H9 (cell line): ENCODE measurements around the gene UTS2B. TPM values are rescaled to one million over a fixed set of nuclear protein-coding genes. Genes with fewer than 3 reads are reported as not detected.

Source experiments
- DNase-seq: peaks from one replicate; pipeline ENCODE4 v3.0.0-alpha.2; 2017
- H2AFZ ChIP-seq: one replicate; pipeline ENCODE4 v1.6.1; 2013; ENCODE audit warnings: mild to moderate bottlenecking, low read length, control low read depth, moderate library complexity
- H2AK5ac ChIP-seq: 2 replicates; pipeline ENCODE4 v1.6.1; 2013; ENCODE audit warnings: low read length, control low read depth, mixed read lengths; ENCODE audit not compliant: insufficient read length
- H2BK120ac ChIP-seq: one replicate; pipeline ENCODE4 v1.6.1; 2013; ENCODE audit warnings: low read depth, mild to moderate bottlenecking, low read length, control low read depth, inconsistent platforms; ENCODE audit not compliant: poor library complexity, severe bottlenecking
- H2BK12ac ChIP-seq: 2 replicates; pipeline ENCODE4 v1.6.1; 2013; ENCODE audit warnings: low read length, control low read depth, mixed read lengths, low read depth; ENCODE audit not compliant: insufficient read length
- H2BK15ac ChIP-seq: 2 replicates; pipeline ENCODE4 v1.6.1; 2013; ENCODE audit warnings: low read depth, low read length, control low read depth
- H2BK20ac ChIP-seq: one replicate; pipeline ENCODE4 v1.6.1; 2013; ENCODE audit warnings: low read depth, mild to moderate bottlenecking, low read length, control low read depth, inconsistent platforms; ENCODE audit not compliant: poor library complexity, severe bottlenecking
- H2BK5ac ChIP-seq: 2 replicates; pipeline ENCODE4 v1.6.1; 2013; ENCODE audit warnings: low read length, control low read depth, mixed read lengths; ENCODE audit not compliant: insufficient read length
- H3K14ac ChIP-seq: 2 replicates; pipeline ENCODE4 v1.6.1; 2013; ENCODE audit warnings: low read length, control low read depth; ENCODE audit not compliant: insufficient read depth
- H3K18ac ChIP-seq: 2 replicates; pipeline ENCODE4 v1.6.1; 2013; ENCODE audit warnings: low read depth, mild to moderate bottlenecking, mixed read lengths, low read length, control low read depth; ENCODE audit not compliant: insufficient read length
- H3K23ac ChIP-seq: 2 replicates; pipeline ENCODE4 v1.6.1; 2013; ENCODE audit warnings: low read length, control low read depth, mixed read lengths, low read depth; ENCODE audit not compliant: insufficient read length
- H3K23me2 ChIP-seq: 2 replicates; pipeline ENCODE4 v1.6.1; 2013; ENCODE audit warnings: low read depth, mild to moderate bottlenecking, mixed read lengths, low read length, control low read depth; ENCODE audit not compliant: insufficient read length, poor library complexity, severe bottlenecking
- H3K27ac ChIP-seq: 2 replicates; pipeline ENCODE4 v1.5.1; 2013; ENCODE audit warnings: low read length, control low read depth, mixed read lengths, low read depth; ENCODE audit not compliant: insufficient read length
- H3K27me3 ChIP-seq: 2 replicates; pipeline ENCODE4 v1.6.1; 2013; ENCODE audit warnings: low read length, control low read depth, inconsistent platforms; ENCODE audit not compliant: insufficient read depth
- H3K4ac ChIP-seq: 2 replicates; pipeline ENCODE4 v1.6.1; 2013; ENCODE audit warnings: low read depth, mild to moderate bottlenecking, control low read depth, inconsistent platforms, low read length, moderate library complexity
- H3K4me1 ChIP-seq: 2 replicates; pipeline ENCODE4 v1.6.1; 2013; ENCODE audit warnings: low read length, control low read depth, inconsistent platforms; ENCODE audit not compliant: insufficient read depth
- H3K4me2 ChIP-seq: 2 replicates; pipeline ENCODE4 v1.6.1; 2013; ENCODE audit warnings: low read length, control low read depth, mixed read lengths; ENCODE audit not compliant: insufficient read length, insufficient read depth
- H3K56ac ChIP-seq: 2 replicates; pipeline ENCODE4 v1.6.1; 2013; ENCODE audit warnings: low read depth, mild to moderate bottlenecking, mixed read lengths, low read length, control low read depth; ENCODE audit not compliant: insufficient read length
- H3K79me1 ChIP-seq: 2 replicates; pipeline ENCODE4 v1.6.1; 2013; ENCODE audit warnings: low read depth, mild to moderate bottlenecking, moderate library complexity, low read length, control low read depth, inconsistent platforms; ENCODE audit not compliant: insufficient read depth, poor library complexity, severe bottlenecking
- H3K79me2 ChIP-seq: 2 replicates; pipeline ENCODE4 v1.6.1; 2013; ENCODE audit warnings: low read length, control low read depth, inconsistent platforms; ENCODE audit not compliant: insufficient read depth
- H3K9ac ChIP-seq: 2 replicates; pipeline ENCODE4 v1.6.1; 2013; ENCODE audit warnings: low read length, control low read depth, mixed read lengths; ENCODE audit not compliant: insufficient read length; ENCODE audit errors: extremely low read depth
- H3K9me3 ChIP-seq: one replicate; pipeline ENCODE4 v1.6.1; 2013; ENCODE audit warnings: low read depth, low read length, inconsistent platforms; ENCODE audit not compliant: control insufficient read depth
- H3T11ph ChIP-seq: one replicate; pipeline ENCODE4 v1.6.1; 2013; ENCODE audit warnings: mild to moderate bottlenecking, low read length, control low read depth, inconsistent platforms
- H4K20me1 ChIP-seq: one replicate; pipeline ENCODE4 v1.6.1; 2013; ENCODE audit not compliant: control insufficient read depth, insufficient read length, insufficient read depth
- H4K5ac ChIP-seq: 2 replicates; pipeline ENCODE4 v1.6.1; 2013; ENCODE audit warnings: low read depth, mild to moderate bottlenecking, mixed read lengths, low read length, control low read depth; ENCODE audit not compliant: insufficient read length
- H4K8ac ChIP-seq: replicated peaks from 2 replicates; pipeline ENCODE4 v1.6.1; 2013; ENCODE audit warnings: low read length, control low read depth, mixed read lengths, low read depth; ENCODE audit not compliant: insufficient read length
- H4K91ac ChIP-seq: 2 replicates; pipeline ENCODE4 v1.6.1; 2013; ENCODE audit warnings: low read depth, mild to moderate bottlenecking, moderate library complexity, mixed read lengths, low read length, control low read depth; ENCODE audit not compliant: insufficient read length
- H3K27ac Mint-ChIP-seq, 3 experiments: 2 replicates in 2 of 3; 3 replicates in 1 of 3; pipeline ENCODE4 v1.8.0; 2020 to 2021; ENCODE audit warnings: mixed read lengths in 3 of 3, mild to moderate bottlenecking in 1 of 3, moderate library complexity in 1 of 3
- H3K27me3 Mint-ChIP-seq: 2 replicates; pipeline ENCODE4 v1.8.0; 2021; ENCODE audit warnings: low read depth, mild to moderate bottlenecking, moderate library complexity, mixed read lengths
- H3K36me3 Mint-ChIP-seq, 3 experiments: 2 replicates in 2 of 3; 3 replicates in 1 of 3; pipeline ENCODE4 v1.8.0; 2020 to 2021; ENCODE audit warnings: low read depth in 3 of 3, mixed read lengths in 3 of 3; ENCODE audit not compliant: insufficient read depth in 1 of 3
- H3K4me1 Mint-ChIP-seq, 2 experiments: 2 replicates each; pipeline ENCODE4 v1.8.0; 2020; ENCODE audit warnings: mixed read lengths in 2 of 2
- H3K4me3 Mint-ChIP-seq, 2 experiments: 2 replicates in 1 of 2; 3 replicates in 1 of 2; pipeline ENCODE4 v1.8.0; 2020 to 2021; ENCODE audit warnings: mild to moderate bottlenecking in 2 of 2, mixed read lengths in 2 of 2, moderate library complexity in 1 of 2
- H3K9me3 Mint-ChIP-seq, 2 experiments: 2 replicates in 1 of 2; 3 replicates in 1 of 2; pipeline ENCODE4 v1.8.0; 2020; ENCODE audit warnings: mild to moderate bottlenecking in 2 of 2, mixed read lengths in 2 of 2, moderate library complexity in 1 of 2
- WGBS: extraction: QIAGEN DNeasy Blood & Tissue Kit; methylation state at CpG from one replicate; pipeline ENCODE4 v1.1.7; 2013; ENCODE audit warnings: missing lambda C conversion rate, low lambda C conversion rate, mixed read lengths; ENCODE audit not compliant: insufficient read length; ENCODE audit errors: extremely low coverage; 5-methylcytosine and 5-hydroxymethylcytosine counted together
- total RNA-seq: library from RNA; stranded (reverse); gene quantifications from 2 replicates; pipeline ENCODE4 v1.2.1, GENCODE V29; 2021
- TF ChIP-seq, protein P1 (sequence below): fragments of 200-600 bp; sonication (generic); conservative IDR thresholded peaks from 3 replicates; pipeline ENCODE4 v1.8.0; 2021; ENCODE audit warnings: antibody characterized with exemption, mild to moderate bottlenecking

The UTS2B gene
- total RNA-seq, 1 experiment from 2014 or later = 0.09 TPM

DNA sequence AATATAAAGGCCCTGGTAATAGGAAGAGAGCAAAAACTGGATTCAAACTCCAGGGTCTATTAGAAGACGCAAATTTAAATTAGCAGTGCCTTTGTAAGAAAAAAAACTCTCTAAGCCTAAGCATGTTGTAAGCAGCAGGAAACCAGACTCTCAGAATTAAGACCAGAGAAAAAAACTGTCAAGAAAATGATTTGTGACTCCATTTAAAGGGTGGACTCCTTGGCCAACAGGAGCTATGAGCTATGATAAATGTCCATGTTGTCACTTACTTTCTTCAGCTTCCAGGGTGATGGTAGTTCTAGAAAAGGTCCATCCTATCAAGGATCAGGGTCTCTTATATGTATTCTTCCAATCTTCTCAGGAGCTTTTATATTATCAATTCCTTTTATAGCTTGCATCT is 36.0 kb downstream of the UTS2B start:
- WGBS = no CpG with 5 or more reads among the region's 1 CpG
- no peak overlapping the region for H3K4ac ChIP-seq

More for the DNA sequence above, 36.0 kb downstream of the UTS2B start:
- H2AK5ac ChIP-seq = no peak overlapping the region
- no peak overlapping the region for H3K27ac ChIP-seq
- H2BK5ac ChIP-seq = no peak overlapping the region
- no peaks in the 10 kb centered on the region for H3K79me1 ChIP-seq
- H2BK20ac ChIP-seq = no peak overlapping the region
- no peak overlapping the region for H4K91ac ChIP-seq
- H3T11ph ChIP-seq = no peak overlapping the region
- H3K23me2 ChIP-seq = no peaks in the 10 kb centered on the region
- no peaks in the 10 kb centered on the region; a peak in 1 of 7 replicates for H3K36me3 Mint-ChIP-seq
- no peak overlapping the region for H2AFZ ChIP-seq
- H3K18ac ChIP-seq = no peak overlapping the region
- H3K4me2 ChIP-seq = no peak overlapping the region
- no peak overlapping the region for H2BK120ac ChIP-seq
- H3K23ac ChIP-seq = no peak overlapping the region
- no peak for DNase-seq
- H4K8ac ChIP-seq = no peak overlapping the region
- H2BK12ac ChIP-seq = no peak overlapping the region
- H3K56ac ChIP-seq = no peak overlapping the region
- H3K9me3 ChIP-seq = no peaks in the 10 kb centered on the region
- no peak overlapping the region for H3K9ac ChIP-seq
- no peaks in the 10 kb centered on the region for H3K4me1 ChIP-seq
- no peaks in the 10 kb centered on the region for H4K20me1 ChIP-seq
- H3K4me1 Mint-ChIP-seq = peaks cover 0 to 3% of the 10 kb centered on the region in 2 experiments; a peak in 1 of 4 replicates
- no peak overlapping the region for H3K14ac ChIP-seq
- no peaks in the 10 kb centered on the region for H3K27me3 ChIP-seq
- no peak overlapping the region for H4K5ac ChIP-seq
- TF ChIP-seq, protein P1, sequence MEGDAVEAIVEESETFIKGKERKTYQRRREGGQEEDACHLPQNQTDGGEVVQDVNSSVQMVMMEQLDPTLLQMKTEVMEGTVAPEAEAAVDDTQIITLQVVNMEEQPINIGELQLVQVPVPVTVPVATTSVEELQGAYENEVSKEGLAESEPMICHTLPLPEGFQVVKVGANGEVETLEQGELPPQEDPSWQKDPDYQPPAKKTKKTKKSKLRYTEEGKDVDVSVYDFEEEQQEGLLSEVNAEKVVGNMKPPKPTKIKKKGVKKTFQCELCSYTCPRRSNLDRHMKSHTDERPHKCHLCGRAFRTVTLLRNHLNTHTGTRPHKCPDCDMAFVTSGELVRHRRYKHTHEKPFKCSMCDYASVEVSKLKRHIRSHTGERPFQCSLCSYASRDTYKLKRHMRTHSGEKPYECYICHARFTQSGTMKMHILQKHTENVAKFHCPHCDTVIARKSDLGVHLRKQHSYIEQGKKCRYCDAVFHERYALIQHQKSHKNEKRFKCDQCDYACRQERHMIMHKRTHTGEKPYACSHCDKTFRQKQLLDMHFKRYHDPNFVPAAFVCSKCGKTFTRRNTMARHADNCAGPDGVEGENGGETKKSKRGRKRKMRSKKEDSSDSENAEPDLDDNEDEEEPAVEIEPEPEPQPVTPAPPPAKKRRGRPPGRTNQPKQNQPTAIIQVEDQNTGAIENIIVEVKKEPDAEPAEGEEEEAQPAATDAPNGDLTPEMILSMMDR = no peak
- H2BK15ac ChIP-seq = no peak overlapping the region
- peaks cover 0 to 5% of the 10 kb centered on the region in 2 experiments; a peak in 1 of 5 replicates for H3K9me3 Mint-ChIP-seq
- H3K79me2 ChIP-seq = no peaks in the 10 kb centered on the region
- no peaks in the 10 kb centered on the region for H3K27me3 Mint-ChIP-seq
- no peak overlapping the region for H3K4me3 Mint-ChIP-seq
- H3K27ac Mint-ChIP-seq = no peak overlapping the region
